ENCODE data around the gene ALG5. TPM values are rescaled to one million over a fixed set of nuclear protein-coding genes. Genes with fewer than 3 reads are reported as not detected.

ALG5 gene
- total RNA-seq, 2 donors from 2014 or later = 21.8 to 21.9 TPM

- no peak overlapping the region for H3K4me3 Mint-ChIP-seq
- H3K27ac ChIP-seq (ENCODE audit: low read depth, low read length) = no peak overlapping the region
- H3K4me3 ChIP-seq (ENCODE audit: low read length) = no peak overlapping the region
- no peaks in the 10 kb centered on the region for H3K27me3 ChIP-seq (ENCODE audit: control insufficient read depth, insufficient read depth, low read length, poor library complexity, severe bottlenecking)
- 79 to 100% methylated on average over 1 to 2 of the region's 2 CpGs for WGBS, 2 experiments (ENCODE audit: insufficient coverage in 1 of 2, insufficient read length in 1 of 2)
- H3K27me3 Mint-ChIP-seq (ENCODE audit: insufficient read depth) = no peaks in the 10 kb centered on the region
- H3K36me3 ChIP-seq (ENCODE audit: control insufficient read depth, insufficient read depth, low read length) = peaks cover 83% of the 10 kb centered on the region
- no peaks in the 10 kb centered on the region for H3K9me3 ChIP-seq (ENCODE audit: control insufficient read depth, low read length)
- no peaks in the 10 kb centered on the region for H3K9me3 Mint-ChIP-seq
- no peaks in the 10 kb centered on the region for H3K4me1 Mint-ChIP-seq
- H3K4me1 ChIP-seq (ENCODE audit: control insufficient read depth, insufficient read depth, low read length) = no peaks in the 10 kb centered on the region
- peaks cover 57% of the 10 kb centered on the region for H3K36me3 Mint-ChIP-seq (ENCODE audit: low read depth)
- DNase-seq = no peak
- TF ChIP-seq, protein P1, sequence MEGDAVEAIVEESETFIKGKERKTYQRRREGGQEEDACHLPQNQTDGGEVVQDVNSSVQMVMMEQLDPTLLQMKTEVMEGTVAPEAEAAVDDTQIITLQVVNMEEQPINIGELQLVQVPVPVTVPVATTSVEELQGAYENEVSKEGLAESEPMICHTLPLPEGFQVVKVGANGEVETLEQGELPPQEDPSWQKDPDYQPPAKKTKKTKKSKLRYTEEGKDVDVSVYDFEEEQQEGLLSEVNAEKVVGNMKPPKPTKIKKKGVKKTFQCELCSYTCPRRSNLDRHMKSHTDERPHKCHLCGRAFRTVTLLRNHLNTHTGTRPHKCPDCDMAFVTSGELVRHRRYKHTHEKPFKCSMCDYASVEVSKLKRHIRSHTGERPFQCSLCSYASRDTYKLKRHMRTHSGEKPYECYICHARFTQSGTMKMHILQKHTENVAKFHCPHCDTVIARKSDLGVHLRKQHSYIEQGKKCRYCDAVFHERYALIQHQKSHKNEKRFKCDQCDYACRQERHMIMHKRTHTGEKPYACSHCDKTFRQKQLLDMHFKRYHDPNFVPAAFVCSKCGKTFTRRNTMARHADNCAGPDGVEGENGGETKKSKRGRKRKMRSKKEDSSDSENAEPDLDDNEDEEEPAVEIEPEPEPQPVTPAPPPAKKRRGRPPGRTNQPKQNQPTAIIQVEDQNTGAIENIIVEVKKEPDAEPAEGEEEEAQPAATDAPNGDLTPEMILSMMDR (conservative IDR thresholded peaks at IDR 0.05) = no peak
- no peak overlapping the region for H3K27ac Mint-ChIP-seq
- no peak overlapping the region for H3K9ac ChIP-seq (ENCODE audit: extremely low read depth, low read length, poor library complexity, severe bottlenecking)
Measured at GRCh38 chr13:36965767-36966166, 33.4 kb downstream of the ALG5 start.

DNA sequence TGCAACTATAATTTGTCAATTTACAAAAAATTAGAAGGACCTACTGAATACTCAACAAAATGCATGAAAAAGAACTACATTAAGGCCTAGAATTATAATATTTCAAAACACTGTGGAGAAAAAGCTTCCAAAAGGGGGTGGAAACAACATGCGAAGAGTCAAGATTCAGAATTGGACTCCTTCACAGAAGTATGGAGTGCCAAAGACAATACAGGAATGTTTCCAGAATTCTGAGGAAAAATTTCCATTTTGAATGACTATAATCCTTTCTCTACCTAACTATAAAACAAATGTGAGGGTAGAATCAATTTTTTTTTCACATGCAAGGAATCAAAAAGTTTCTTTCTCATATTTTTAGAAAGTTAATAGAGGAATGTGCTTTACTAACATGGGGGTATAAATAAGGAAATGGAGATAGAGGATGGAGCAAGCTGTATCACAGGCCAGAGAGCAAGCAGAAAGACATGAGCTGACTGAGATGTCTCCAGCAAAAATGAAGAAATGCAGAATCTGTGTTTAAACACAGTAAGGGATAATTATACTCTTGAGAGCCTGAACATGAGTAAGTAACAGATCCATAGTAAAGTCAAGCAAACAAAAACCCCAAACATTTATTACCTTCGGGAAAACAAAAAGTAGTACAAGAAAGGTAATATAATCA, 39.6 kb downstream of the ALG5 start:
- H3K9ac ChIP-seq (ENCODE audit: extremely low read depth, low read length, poor library complexity, severe bottlenecking) = no peak overlapping the region
- WGBS, 2 experiments (ENCODE audit: insufficient coverage in 1 of 2, insufficient read length in 1 of 2) = 91 to 100% methylated on average over 1 to 2 of the region's 2 CpGs
- no peak overlapping the region for H3K4me3 Mint-ChIP-seq
- H3K9me3 Mint-ChIP-seq = no peaks in the 10 kb centered on the region
- no peaks in the 10 kb centered on the region for H3K4me1 Mint-ChIP-seq
- DNase-seq = no peak
- H3K36me3 Mint-ChIP-seq (ENCODE audit: low read depth) = peaks cover 32% of the 10 kb centered on the region
- no peaks in the 10 kb centered on the region for H3K4me1 ChIP-seq (ENCODE audit: control insufficient read depth, insufficient read depth, low read length)
- TF ChIP-seq, protein P1 (conservative IDR thresholded peaks at IDR 0.05) = no peak
- no peaks in the 10 kb centered on the region for H3K27me3 ChIP-seq (ENCODE audit: control insufficient read depth, insufficient read depth, low read length, poor library complexity, severe bottlenecking)
- no peaks in the 10 kb centered on the region for H3K27me3 Mint-ChIP-seq (ENCODE audit: insufficient read depth)
- H3K27ac ChIP-seq (ENCODE audit: low read depth, low read length) = no peak overlapping the region
- H3K27ac Mint-ChIP-seq = no peak overlapping the region
- no peak overlapping the region for H3K4me3 ChIP-seq (ENCODE audit: low read length)
- H3K36me3 ChIP-seq (ENCODE audit: control insufficient read depth, insufficient read depth, low read length) = peaks cover 70% of the 10 kb centered on the region
- H3K9me3 ChIP-seq (ENCODE audit: control insufficient read depth, low read length) = no peaks in the 10 kb centered on the region

- TF ChIP-seq, protein P1 (conservative IDR thresholded peaks at IDR 0.05) = no peak
- no peak overlapping the region for H3K4me3 ChIP-seq (ENCODE audit: low read length)
- no peaks in the 10 kb centered on the region for H3K9me3 Mint-ChIP-seq
- no peak overlapping the region for H3K4me3 Mint-ChIP-seq
- H3K27me3 ChIP-seq (ENCODE audit: control insufficient read depth, insufficient read depth, low read length, poor library complexity, severe bottlenecking) = no peaks in the 10 kb centered on the region
- H3K36me3 Mint-ChIP-seq (ENCODE audit: low read depth) = peaks cover 20% of the 10 kb centered on the region
- H3K27me3 Mint-ChIP-seq (ENCODE audit: insufficient read depth) = no peaks in the 10 kb centered on the region
- no peak overlapping the region for H3K9ac ChIP-seq (ENCODE audit: extremely low read depth, low read length, poor library complexity, severe bottlenecking)
- no peaks in the 10 kb centered on the region for H3K4me1 ChIP-seq (ENCODE audit: control insufficient read depth, insufficient read depth, low read length)
- H3K9me3 ChIP-seq (ENCODE audit: control insufficient read depth, low read length) = no peaks in the 10 kb centered on the region
- H3K27ac Mint-ChIP-seq = no peak overlapping the region
- no peaks in the 10 kb centered on the region for H3K4me1 Mint-ChIP-seq
- no peak for DNase-seq
- H3K36me3 ChIP-seq (ENCODE audit: control insufficient read depth, insufficient read depth, low read length) = peaks cover 64% of the 10 kb centered on the region
- no peak overlapping the region for H3K27ac ChIP-seq (ENCODE audit: low read depth, low read length)
Measured at GRCh38 chr13:36954542-36954941, 44.6 kb downstream of the ALG5 start.

Data from endodermal cell (in vitro differentiated cells).